A673 (cell line): ENCODE measurements around the gene THADA.

Source experiments
- CTCF ChIP-seq: fragments of 300-800, 200-600 bp; sonication (generic); conservative IDR thresholded peaks from 2 replicates; pipeline ENCODE4 v1.5.1; 2017; ENCODE audit warnings: low read depth, mild to moderate bottlenecking, antibody characterized with exemption, low read length, moderate library complexity, mixed read lengths
- EZH2 ChIP-seq: fragments of 200-600 bp; sonication (generic); IDR thresholded peaks from 2 replicates; pipeline ENCODE4 v1.6.1; 2017; ENCODE audit warnings: borderline replicate concordance, low read depth, mild to moderate bottlenecking, mixed read lengths, antibody characterized with exemption, low read length; ENCODE audit not compliant: poor library complexity, severe bottlenecking

- TF ChIP-seq CTCF (no peak), EZH2 (no peak)
Observed at GRCh38 chr2:43194121-43194869, 401.5 kb downstream of the THADA start.
